Non-pigmented ciliary epithelial cell (primary cell): ENCODE data around the gene SELENOW.
"Not testable (repeated sequence)": the region's sequence is repeated elsewhere in the genome, so short reads cannot be mapped to it uniquely, and the experiment has no call there.

ENCODE experiments used
- DNase-seq: peaks from one replicate; pipeline ENCODE4 v3.0.0-alpha.2; 2010; ENCODE audit warnings: low read depth

Gene SELENOW

GRCh38 chr19:47778049-47778953 lies at the start of gene SELENOW:
Gene SELENOW (plus strand): TSS chr19:47778703. CDS start chr19:47778786, 83 bp downstream.
- DNase-seq: no peak

GRCh38 chr19:47729468-47729798 lies 49.1 kb upstream of the SELENOW start:
- peak; percentile 49 for DNase-seq

- no peak for DNase-seq
Measured at GRCh38 chr19:47729799-47730520, 48.5 kb upstream of the SELENOW start.

GRCh38 chr19:47730521-47730889 lies 48.0 kb upstream of the SELENOW start:
- DNase-seq: no peak

- DNase-seq: no peak
Measured at GRCh38 chr19:47730910-47731309, 47.6 kb upstream of the SELENOW start.

- DNase-seq: no peak
Measured at GRCh38 chr19:47735131-47735530, 43.4 kb upstream of the SELENOW start.

- DNase-seq: no peak
Measured at GRCh38 chr19:47740866-47741519, 37.5 kb upstream of the SELENOW start.

GRCh38 chr19:47741544-47742140 lies 36.9 kb upstream of the SELENOW start:
- no peak for DNase-seq

GRCh38 chr19:47742634-47743033 lies 35.9 kb upstream of the SELENOW start:
- DNase-seq: no peak

- DNase-seq: peak; percentile 85
Measured at GRCh38 chr19:47745010-47745901, 33.2 kb upstream of the SELENOW start, which contains the start of gene NOP53. Gene NOP53 (plus strand): TSS chr19:47745546. CDS start chr19:47745560, 14 bp downstream.

GRCh38 chr19:47746129-47746528 lies 32.4 kb upstream of the SELENOW start:
- DNase-seq: not testable (repeated sequence)

GRCh38 chr19:47749326-47749725 lies 29.2 kb upstream of the SELENOW start:
- DNase-seq: no peak

GRCh38 chr19:47750752-47751151 lies 27.8 kb upstream of the SELENOW start:
- no peak for DNase-seq

- no peak for DNase-seq
Measured at GRCh38 chr19:47752440-47753211, 25.9 kb upstream of the SELENOW start.

GRCh38 chr19:47754206-47755064 lies 24.1 kb upstream of the SELENOW start:
- no peak for DNase-seq

GRCh38 chr19:47755065-47755761 lies 23.3 kb upstream of the SELENOW start:
- DNase-seq: no peak

GRCh38 chr19:47755762-47756626 lies 22.5 kb upstream of the SELENOW start:
- no peak for DNase-seq

- no peak for DNase-seq
Measured at GRCh38 chr19:47756627-47756929, 21.9 kb upstream of the SELENOW start.
